H1 (cell line): ENCODE results near the gene MCF2L2. TPM values are rescaled to one million over a fixed set of nuclear protein-coding genes. Genes with fewer than 3 reads are reported as not detected.

Source experiments
- CTCF ChIA-PET: fragments of 300-600 bp; sonication (Branson Sonifier 250); formaldehyde crosslinking; loops from one replicate; lab custom pipeline; 2021; ENCODE audit not compliant: partially characterized antibody; lab: Charles Lee
- POLR2A ChIA-PET: fragments of 300-600 bp; sonication (Branson Sonifier 250); formaldehyde crosslinking; loops from one replicate; lab custom pipeline; 2021; ENCODE audit warnings: inconsistent platforms; ENCODE audit not compliant: partially characterized antibody; lab: Charles Lee
- DNase-seq, 2 experiments: peaks; one replicate each; pipeline versions ENCODE4 v3.0.0 to v3.0.0-alpha.2; 2010 to 2022; ENCODE audit warnings: low spot score in 2 of 2, low read depth in 1 of 2, mixed read lengths in 1 of 2
- FAIRE-seq: peaks from 2 replicates; lab custom pipeline; 2011; peaks lifted over from hg19 to GRCh38; lab: Jason Lieb, UNC
- H2AFZ ChIP-seq: 2 replicates; pipeline ENCODE4 v1.8.1; 2012; ENCODE audit warnings: low read length, inconsistent platforms
- H2AK5ac ChIP-seq: 2 replicates; pipeline ENCODE4 v1.6.1; 2013; ENCODE audit warnings: low read depth, low read length
- H2BK120ac ChIP-seq: replicated peaks from 2 replicates; pipeline ENCODE3; 2013; ENCODE audit warnings: low read depth, low read length, inconsistent platforms
- H2BK12ac ChIP-seq: 2 replicates; pipeline ENCODE4 v1.6.1; 2013; ENCODE audit warnings: low read depth, low read length
- H2BK15ac ChIP-seq: 2 replicates; pipeline ENCODE4 v1.6.1; 2013; ENCODE audit warnings: low read length
- H2BK20ac ChIP-seq: 2 replicates; pipeline ENCODE4 v1.6.1; 2013; ENCODE audit warnings: low read length
- H2BK5ac ChIP-seq: 2 replicates; pipeline ENCODE4 v1.6.1; 2013; ENCODE audit warnings: low read depth, low read length
- H3K14ac ChIP-seq: 2 replicates; pipeline ENCODE4 v1.6.1; 2013; ENCODE audit warnings: inconsistent platforms; ENCODE audit not compliant: insufficient read length
- H3K18ac ChIP-seq: 2 replicates; pipeline ENCODE4 v1.6.1; 2013; ENCODE audit warnings: low read length; ENCODE audit errors: extremely low read depth
- H3K23ac ChIP-seq: 2 replicates; pipeline ENCODE4 v1.6.1; 2013; ENCODE audit warnings: inconsistent platforms; ENCODE audit not compliant: insufficient read length
- H3K23me2 ChIP-seq: 2 replicates; pipeline ENCODE4 v1.6.1; 2013; ENCODE audit warnings: low read depth, low read length
- H3K27ac ChIP-seq: 2 replicates; pipeline ENCODE4 v1.6.1; 2011; ENCODE audit warnings: low read depth, low read length, inconsistent platforms
- H3K27me3 ChIP-seq, 4 experiments: replicated peaks in 1 of 4; 1 replicate in 1 of 4; 2 replicates in 3 of 4; pipeline versions ENCODE4 v1.6.1 to v1.8.1; 2011 to 2013; ENCODE audit warnings: low read length in 3 of 4, mild to moderate bottlenecking in 3 of 4, inconsistent platforms in 2 of 4, mixed read lengths in 2 of 4, moderate library complexity in 1 of 4; ENCODE audit not compliant: control insufficient read depth in 3 of 4, insufficient read depth in 3 of 4; ENCODE audit errors: extremely low read depth in 1 of 4
- H3K36me3 ChIP-seq, 4 experiments: 2 replicates each; pipeline versions ENCODE4 v1.6.1 to v1.8.1; 2011 to 2013; ENCODE audit warnings: mild to moderate bottlenecking in 4 of 4, low read length in 3 of 4, moderate library complexity in 2 of 4, control low read depth in 1 of 4, inconsistent platforms in 1 of 4; ENCODE audit not compliant: insufficient read depth in 4 of 4, control insufficient read depth in 2 of 4
- H3K4ac ChIP-seq: replicated peaks from 2 replicates; pipeline ENCODE3; 2013; ENCODE audit warnings: low read length, low read depth, mixed read lengths, inconsistent platforms; ENCODE audit not compliant: insufficient read length
- H3K4me1 ChIP-seq, 4 experiments: replicated peaks in 1 of 4; 1 replicate in 1 of 4; 2 replicates in 3 of 4; pipeline versions ENCODE4 v1.6.1 to v1.8.1; 2011 to 2013; ENCODE audit warnings: low read length in 3 of 4, inconsistent platforms in 2 of 4, mixed read lengths in 1 of 4; ENCODE audit not compliant: insufficient read depth in 4 of 4, control insufficient read depth in 3 of 4
- H3K4me2 ChIP-seq, 2 experiments: 2 replicates each; pipeline versions ENCODE4 v1.6.1 to v1.8.1; 2011 to 2013; ENCODE audit warnings: low read depth in 2 of 2, low read length in 2 of 2, control low read depth in 1 of 2, inconsistent platforms in 1 of 2, mild to moderate bottlenecking in 1 of 2; ENCODE audit not compliant: insufficient read depth in 1 of 2
- H3K4me3 ChIP-seq, 4 experiments: fragments of 200-600, 300-600 bp in 1 of 4; sonication (generic), shearing (Covaris generic), sonication (Bioruptor Twin) in 1 of 4; 2 replicates each; pipeline versions ENCODE4 v1.5.1 to v1.8.1; 2011 to 2016; ENCODE audit warnings: low read length in 4 of 4, low read depth in 3 of 4, control low read depth in 2 of 4, inconsistent platforms in 2 of 4, mild to moderate bottlenecking in 2 of 4, mixed read lengths in 1 of 4, moderate library complexity in 1 of 4; ENCODE audit not compliant: insufficient read depth in 2 of 4; ENCODE audit errors: extremely low read depth in 1 of 4
- H3K56ac ChIP-seq: replicated peaks from 2 replicates; pipeline ENCODE3; 2013; ENCODE audit warnings: low read depth, mild to moderate bottlenecking, mixed read lengths, low read length, inconsistent platforms; ENCODE audit not compliant: insufficient read length
- H3K79me1 ChIP-seq: 2 replicates; pipeline ENCODE4 v1.6.1; 2013; ENCODE audit warnings: low read depth, low read length, control low read depth
- H3K79me2 ChIP-seq, 2 experiments: 2 replicates each; pipeline versions ENCODE4 v1.6.1 to v1.8.1; 2012 to 2013; ENCODE audit warnings: low read length in 2 of 2, mild to moderate bottlenecking in 2 of 2, inconsistent platforms in 1 of 2; ENCODE audit not compliant: insufficient read depth in 2 of 2, control insufficient read depth in 1 of 2
- H3K9ac ChIP-seq, 4 experiments: replicated peaks in 1 of 4; 1 replicate in 1 of 4; 2 replicates in 3 of 4; pipeline versions ENCODE4 v1.6.1 to v1.8.1; 2011 to 2013; ENCODE audit warnings: low read depth in 3 of 4, low read length in 3 of 4, control low read depth in 2 of 4, mild to moderate bottlenecking in 2 of 4, moderate library complexity in 2 of 4, inconsistent platforms in 1 of 4; ENCODE audit errors: extremely low read depth in 1 of 4
- H3K9me3 ChIP-seq, 2 experiments: 2 replicates each; pipeline versions ENCODE4 v1.6.1 to v1.8.1; 2012 to 2013; ENCODE audit warnings: mild to moderate bottlenecking in 2 of 2, moderate library complexity in 2 of 2, control low read depth in 1 of 2, inconsistent platforms in 1 of 2, low read depth in 1 of 2, low read length in 1 of 2, mixed read lengths in 1 of 2; ENCODE audit not compliant: insufficient read depth in 2 of 2
- H4K20me1 ChIP-seq, 2 experiments: replicated peaks in 1 of 2; 2 replicates each; pipeline versions ENCODE3 to v1.8.1; 2011 to 2013; ENCODE audit warnings: inconsistent platforms in 2 of 2, low read length in 2 of 2, mild to moderate bottlenecking in 1 of 2; ENCODE audit not compliant: insufficient read depth in 2 of 2, control insufficient read depth in 1 of 2
- H4K5ac ChIP-seq: 2 replicates; pipeline ENCODE4 v1.6.1; 2013; ENCODE audit warnings: low read length, low read depth, mixed read lengths, inconsistent platforms; ENCODE audit not compliant: insufficient read length
- H4K8ac ChIP-seq: 2 replicates; pipeline ENCODE4 v1.8.0; 2013; ENCODE audit warnings: mild to moderate bottlenecking, moderate library complexity, low read length, inconsistent platforms; ENCODE audit not compliant: insufficient read depth; ENCODE audit errors: extremely low read depth
- H4K91ac ChIP-seq: replicated peaks from 2 replicates; pipeline ENCODE3; 2013; ENCODE audit warnings: low read length, mixed read lengths, inconsistent platforms; ENCODE audit not compliant: insufficient read length
- CEBPB ChIP-seq: IDR thresholded peaks from 2 replicates; pipeline ENCODE4 v1.6.1; 2012; ENCODE audit warnings: low read depth, low read length
- CTBP2 ChIP-seq: IDR thresholded peaks from 2 replicates; pipeline ENCODE4 v1.7.0; 2011; ENCODE audit warnings: borderline replicate concordance, mild to moderate bottlenecking, moderate library complexity, mixed read lengths, low read length; ENCODE audit not compliant: insufficient read depth, insufficient read length
- GABPA ChIP-seq: IDR thresholded peaks from 2 replicates; pipeline ENCODE4 v1.6.1; 2011; ENCODE audit warnings: mild to moderate bottlenecking, low read length, moderate library complexity, borderline replicate concordance; ENCODE audit not compliant: insufficient read depth
- MAFK ChIP-seq: IDR thresholded peaks from 2 replicates; pipeline ENCODE4 v1.6.1; 2012; ENCODE audit warnings: low read depth, mild to moderate bottlenecking, improper control_type of control experiment, low read length
- NANOG ChIP-seq: IDR thresholded peaks from 2 replicates; pipeline ENCODE4 v1.6.1; 2011; ENCODE audit warnings: low read length, low read depth, mild to moderate bottlenecking, inconsistent platforms; ENCODE audit not compliant: insufficient read depth, poor library complexity, severe bottlenecking
- SIN3A ChIP-seq, 2 experiments: IDR thresholded peaks in 1 of 2; conservative IDR thresholded peaks in 1 of 2; 2 replicates each; pipeline ENCODE4 v1.6.1; 2011 to 2012; ENCODE audit warnings: low read length in 2 of 2, improper control_type of control experiment in 1 of 2, low read depth in 1 of 2, mild to moderate bottlenecking in 1 of 2
- SP1 ChIP-seq: IDR thresholded peaks from 2 replicates; pipeline ENCODE4 v1.6.1; 2011; ENCODE audit warnings: low read depth, low read length
- SP4 ChIP-seq: IDR thresholded peaks from 2 replicates; pipeline ENCODE4 v1.6.1; 2012; ENCODE audit warnings: low read length, inconsistent platforms
- TAF1 ChIP-seq: IDR thresholded peaks from 2 replicates; pipeline ENCODE4 v1.6.1; 2011; ENCODE audit warnings: mild to moderate bottlenecking, low read depth, low read length
- TAF7 ChIP-seq: optimal IDR thresholded peaks from 2 replicates; pipeline ENCODE3; 2011; ENCODE audit warnings: low read depth, mild to moderate bottlenecking, inconsistent platforms, low read length, moderate library complexity, borderline replicate concordance
- ZNF274 ChIP-seq: IDR thresholded peaks from 2 replicates; pipeline ENCODE4 v1.7.0; 2012; ENCODE audit warnings: low read length, borderline replicate concordance; ENCODE audit errors: extremely low read depth
- WGBS, 2 experiments: shearing (Covaris generic) in 1 of 2; methylation state at CpG; one replicate each; pipeline versions ENCODE4 v1.1.6 to v1.1.7; 2013 to 2015; ENCODE audit warnings: low lambda C conversion rate in 2 of 2, mixed read lengths in 2 of 2, inconsistent platforms in 1 of 2, low coverage in 1 of 2, missing lambda C conversion rate in 1 of 2; ENCODE audit not compliant: insufficient replicate concordance in 2 of 2, insufficient coverage in 1 of 2, insufficient read length in 1 of 2; ENCODE audit errors: extremely low coverage in 1 of 2, missing lambda C conversion rate in 1 of 2; 5-methylcytosine and 5-hydroxymethylcytosine counted together
- polyA plus RNA-seq, 7 experiments: library from polyadenylated mRNA; depleted of rRNA in 3 of 7; stranded (reverse) in 5 of 7; unstranded in 2 of 7; fragments of >200 nt in 5 of 7; fragments of 200-250 nt in 2 of 7; gene quantifications; 1 replicate in 5 of 7; 2 replicates in 1 of 7; 4 replicates in 1 of 7; pipeline versions ENCODE4 v1.2.1 to v1.2.3, GENCODE V29; 2011 to 2013; ENCODE audit warnings: missing spikeins in 2 of 7, mixed read lengths in 2 of 7
- total RNA-seq: library from RNA; stranded (reverse); fragmentation: NEBNext Ultra II Directional; extraction: Animal tissue kit (Norgen Biotek cat#: 25700); gene quantifications from 2 replicates; pipeline ENCODE4 v1.2.1, GENCODE V29; 2021
- TF ChIP-seq, protein P1 (sequence below): IDR thresholded peaks from 2 replicates; pipeline ENCODE4 v1.6.1; 2012; ENCODE audit warnings: inconsistent platforms

MCF2L2 gene
- total and polyA plus RNA-seq, 2 of the 8 experiments (the other 6 are each of a cell fraction or from before 2014, with no cell fraction given), result 4.1 to 13.7 TPM

- DNase-seq (no peak), FAIRE-seq (no peak)
- ChIA-PET POLR2A (no interaction called here), CTCF (interaction anchor here (0.9 to 3.4 kb wide), 11 partner anchors 9 to 289 kb away, joined by 3 to 46 read pairs (median 4); no protein-coding TSS in a partner anchor)
- Histone ChIP-seq H3K9me3 (no peaks in the 10 kb centered on the region; a peak in 1 of 4 replicates), H3K4ac (no peak overlapping the region), H3K79me1 (no peaks in the 10 kb centered on the region), H2BK120ac (no peak overlapping the region), H4K8ac (no peak overlapping the region), H3K18ac (no peak overlapping the region), H2BK12ac (no peak overlapping the region), H2AFZ (no peak overlapping the region), H3K9ac (no peak overlapping the region), H3K4me1 (peaks cover 0 to 3% (median under 1%) of the 10 kb centered on the region in 4 experiments; a peak in 1 of 7 replicates), H3K27ac (no peak overlapping the region), H3K36me3 (no peaks in the 10 kb centered on the region), H2BK15ac (no peak overlapping the region), H2BK20ac (no peak overlapping the region), H4K91ac (no peak overlapping the region), H3K79me2 (no peaks in the 10 kb centered on the region), H2AK5ac (no peak overlapping the region), H3K23me2 (no peaks in the 10 kb centered on the region), H3K4me2 (no peak overlapping the region), H2BK5ac (no peak overlapping the region), H3K14ac (no peak overlapping the region), H4K20me1 (no peaks in the 10 kb centered on the region), H3K4me3 (no peak overlapping the region), H3K23ac (no peak overlapping the region), H3K56ac (no peak overlapping the region), H4K5ac (no peak overlapping the region), H3K27me3 (no peaks in the 10 kb centered on the region)
- 90% methylated on average over 8 of the region's 8 CpGs; no CpG with 5 or more reads in 1 of the 2 experiments for WGBS, 2 experiments
- no peak for TF ChIP-seq TAF1
- TF ChIP-seq NANOG, result no peak
- TF ChIP-seq SP1, result no peak
- TF ChIP-seq GABPA, result no peak
- TF ChIP-seq CEBPB, result no peak
- no peak for TF ChIP-seq TAF7
- no peak for TF ChIP-seq SP4
- no peak for TF ChIP-seq CTBP2
- TF ChIP-seq ZNF274, result no peak
- no peak for TF ChIP-seq MAFK
- TF ChIP-seq, protein P1, sequence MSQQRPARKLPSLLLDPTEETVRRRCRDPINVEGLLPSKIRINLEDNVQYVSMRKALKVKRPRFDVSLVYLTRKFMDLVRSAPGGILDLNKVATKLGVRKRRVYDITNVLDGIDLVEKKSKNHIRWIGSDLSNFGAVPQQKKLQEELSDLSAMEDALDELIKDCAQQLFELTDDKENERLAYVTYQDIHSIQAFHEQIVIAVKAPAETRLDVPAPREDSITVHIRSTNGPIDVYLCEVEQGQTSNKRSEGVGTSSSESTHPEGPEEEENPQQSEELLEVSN, result no peak
- no peak for TF ChIP-seq SIN3A (conservative IDR thresholded peaks at IDR 0.05 in 1 of 2, IDR thresholded peaks at IDR 0.05 in 1 of 2; ENCODE audit: low read depth in 1 of 2, low read length in 2 of 2)
These were observed 49.5 kb upstream of the MCF2L2 start for GRCh38 chr3:183477801-183478456.
